GM19395 (cell line): ENCODE data around the gene PLXNC1.
A peak's percentile ranks its signal among the peaks of the same experiment; 100 is the strongest.

ENCODE experiments used
- ATAC-seq: cut with Tn5 transposase; IDR thresholded peaks from one replicate; pipeline ENCODE4 v1.9.1; 2021; ENCODE audit warnings: mild to moderate bottlenecking, moderate library complexity; ENCODE audit not compliant: unreplicated experiment

PLXNC1 gene

GRCh38 chr12:94229902-94230301, 81.5 kb downstream of the PLXNC1 start:
- ATAC-seq: no peak

GRCh38 chr12:94230357-94230905, 82.1 kb downstream of the PLXNC1 start:
- ATAC-seq: no peak

- no peak for ATAC-seq
Measured at GRCh38 chr12:94231709-94232108, 83.3 kb downstream of the PLXNC1 start.

GRCh38 chr12:94235848-94236247, 87.5 kb downstream of the PLXNC1 start:
- ATAC-seq: no peak

GRCh38 chr12:94239332-94239993, 91.1 kb downstream of the PLXNC1 start:
- ATAC-seq: peak; percentile 16

GRCh38 chr12:94240171-94240570, 91.8 kb downstream of the PLXNC1 start:
- peak; percentile 95 for ATAC-seq

GRCh38 chr12:94242901-94243300, 94.5 kb downstream of the PLXNC1 start:
- no peak for ATAC-seq

GRCh38 chr12:94244165-94245133, 96.1 kb downstream of the PLXNC1 start:
- ATAC-seq: peak; percentile 67

- no peak for ATAC-seq
Measured at GRCh38 chr12:94245631-94246383, 97.4 kb downstream of the PLXNC1 start.

- ATAC-seq: no peak
Measured at GRCh38 chr12:94247246-94247645, 98.9 kb downstream of the PLXNC1 start.

- ATAC-seq: no peak
Measured at GRCh38 chr12:94248582-94248981, 100.2 kb downstream of the PLXNC1 start.

- ATAC-seq: no peak
Measured at GRCh38 chr12:94250130-94250529, 101.8 kb downstream of the PLXNC1 start.

- ATAC-seq: no peak
Measured at GRCh38 chr12:94254270-94254669, 105.9 kb downstream of the PLXNC1 start.

GRCh38 chr12:94255006-94255405, 106.6 kb downstream of the PLXNC1 start:
- no peak for ATAC-seq

GRCh38 chr12:94255428-94255827, 107.1 kb downstream of the PLXNC1 start:
- ATAC-seq: no peak

- ATAC-seq: peak; percentile 45
Measured at GRCh38 chr12:94258593-94258992, 110.2 kb downstream of the PLXNC1 start.

GRCh38 chr12:94260017-94260416, 111.6 kb downstream of the PLXNC1 start:
- no peak for ATAC-seq

- ATAC-seq: no peak
Measured at GRCh38 chr12:94260717-94261116, 112.3 kb downstream of the PLXNC1 start.

- ATAC-seq: no peak
Measured at GRCh38 chr12:94261119-94261518, 112.7 kb downstream of the PLXNC1 start.

GRCh38 chr12:94261786-94262185, 113.4 kb downstream of the PLXNC1 start:
- ATAC-seq: no peak
